GM13977 (cell line): Measurements from ENCODE around the gene HEBP2.

Experiments
- DNase-seq: peaks from one replicate; pipeline ENCODE4 v3.0.0; 2012; ENCODE audit warnings: low spot score
- CTCF ChIP-seq: IDR thresholded peaks from 2 replicates; pipeline ENCODE4 v1.5.1; 2012; ENCODE audit warnings: mild to moderate bottlenecking, control low read depth; ENCODE audit not compliant: insufficient read depth; ENCODE audit errors: extremely low read depth, missing control alignments
- in situ Hi-C: fragments of 300-500 bp; cut with MboI; formaldehyde crosslinking; loops from one replicate; pipeline ENCODE4 v1.12.0; 2022; ENCODE audit warnings: low sequenced_read_pairs, low pct_unique_long_range_greater_than_20kb, mixed read lengths, inconsistent platforms; ENCODE audit not compliant: unreplicated experiment

Gene HEBP2

GRCh38 chr6:138428944-138429598, 25.0 kb downstream of the HEBP2 start:
- peak; percentile 58 for TF ChIP-seq CTCF
- peak; percentile 78 for DNase-seq
- in situ Hi-C loops = no loop called here

- no peak for DNase-seq
- in situ Hi-C loops = no loop called here
- no peak for TF ChIP-seq CTCF
These were observed 25.7 kb downstream of the HEBP2 start for GRCh38 chr6:138429761-138430160.

GRCh38 chr6:138430361-138431145, 26.5 kb downstream of the HEBP2 start:
- in situ Hi-C loops = no loop called here
- no peak for DNase-seq
- no peak for TF ChIP-seq CTCF

GRCh38 chr6:138431256-138432062, 27.4 kb downstream of the HEBP2 start:
- no peak for TF ChIP-seq CTCF
- no peak for DNase-seq
- in situ Hi-C loops = no loop called here

GRCh38 chr6:138432063-138432356, 28.0 kb downstream of the HEBP2 start:
- in situ Hi-C loops = no loop called here
- DNase-seq = no peak
- TF ChIP-seq CTCF = no peak

GRCh38 chr6:138434096-138434495, 30.1 kb downstream of the HEBP2 start:
- DNase-seq = no peak
- in situ Hi-C loops = no loop called here
- TF ChIP-seq CTCF = no peak
